GM18519 (cell line): ENCODE data around the gene U2SURP.
A peak's percentile ranks its signal among the peaks of the same experiment; 100 is the strongest.

Source experiments
- ATAC-seq: cut with Tn5 transposase; IDR thresholded peaks from one replicate; pipeline ENCODE4 v1.9.1; 2021; ENCODE audit warnings: mild to moderate bottlenecking, moderate library complexity; ENCODE audit not compliant: unreplicated experiment, low FRiP score

The U2SURP gene

GRCh38 chr3:143001369-143002082 lies at the start of gene U2SURP:
Gene U2SURP, plus strand, starts transcription at chr3:143001570. Its CDS starts 59 bp downstream, at chr3:143001629.
- ATAC-seq, result peak; percentile 72

GRCh38 chr3:142951794-142952193 lies 49.6 kb upstream of the U2SURP start:
- no peak for ATAC-seq

GRCh38 chr3:142952272-142953193 lies 48.8 kb upstream of the U2SURP start:
- ATAC-seq, result no peak

- no peak for ATAC-seq
These were observed 47.9 kb upstream of the U2SURP start for GRCh38 chr3:142953443-142953842.

GRCh38 chr3:142958707-142959106 lies 42.7 kb upstream of the U2SURP start:
- no peak for ATAC-seq

- no peak for ATAC-seq
These were observed 41.0 kb upstream of the U2SURP start for GRCh38 chr3:142960322-142960850.

GRCh38 chr3:142961539-142961938 lies 39.8 kb upstream of the U2SURP start:
- ATAC-seq, result no peak

GRCh38 chr3:142962175-142962519 lies 39.2 kb upstream of the U2SURP start:
- no peak for ATAC-seq

- ATAC-seq, result no peak
These were observed 38.7 kb upstream of the U2SURP start for GRCh38 chr3:142962520-142963233.

GRCh38 chr3:142963234-142963515 lies 38.2 kb upstream of the U2SURP start:
- no peak for ATAC-seq

- ATAC-seq, result no peak
These were observed 37.6 kb upstream of the U2SURP start, which contains the start of gene PAQR9 for GRCh38 chr3:142963516-142964448. Gene PAQR9, minus strand, starts transcription at chr3:142963674. Its CDS starts 338 bp downstream, at chr3:142963336.

GRCh38 chr3:142965581-142965980 lies 35.8 kb upstream of the U2SURP start:
- no peak for ATAC-seq

- ATAC-seq, result no peak
These were observed 34.6 kb upstream of the U2SURP start for GRCh38 chr3:142966808-142967207.

GRCh38 chr3:142968319-142969025 lies 32.9 kb upstream of the U2SURP start:
- ATAC-seq, result no peak

GRCh38 chr3:142971431-142971830 lies 29.9 kb upstream of the U2SURP start:
- no peak for ATAC-seq

GRCh38 chr3:142972092-142972753 lies 29.1 kb upstream of the U2SURP start:
- ATAC-seq, result no peak

GRCh38 chr3:142973217-142974009 lies 28.0 kb upstream of the U2SURP start:
- ATAC-seq, result no peak
